IPS-20b (cell line): Measurements from ENCODE around the gene UBIAD1.
A peak's percentile ranks its signal among the peaks of the same experiment; 100 is the strongest.

ENCODE experiments used
- H3K27ac ChIP-seq: one replicate; pipeline ENCODE4 v1.5.1; 2013; ENCODE audit warnings: low read length
- H3K27me3 ChIP-seq: 2 replicates; pipeline ENCODE4 v1.6.1; 2013; ENCODE audit warnings: mild to moderate bottlenecking, low read length, inconsistent platforms; ENCODE audit not compliant: insufficient read depth
- H3K36me3 ChIP-seq: 2 replicates; pipeline ENCODE4 v1.6.1; 2013; ENCODE audit warnings: low read depth, mild to moderate bottlenecking, inconsistent platforms, low read length, moderate library complexity; ENCODE audit not compliant: insufficient read depth
- H3K4me1 ChIP-seq: 2 replicates; pipeline ENCODE4 v1.6.1; 2013; ENCODE audit warnings: mild to moderate bottlenecking, control low read depth, inconsistent platforms, low read length, moderate library complexity; ENCODE audit not compliant: insufficient read depth
- H3K4me3 ChIP-seq: 2 replicates; pipeline ENCODE4 v1.5.1; 2013; ENCODE audit warnings: mild to moderate bottlenecking, low read length, inconsistent platforms
- H3K9ac ChIP-seq: 2 replicates; pipeline ENCODE4 v1.6.1; 2013; ENCODE audit warnings: low read depth, mild to moderate bottlenecking, inconsistent platforms, low read length, moderate library complexity
- H3K9me3 ChIP-seq: 2 replicates; pipeline ENCODE4 v1.6.1; 2013; ENCODE audit warnings: mild to moderate bottlenecking, low read depth, low read length, inconsistent platforms; ENCODE audit not compliant: insufficient read depth

Gene UBIAD1, protein sequence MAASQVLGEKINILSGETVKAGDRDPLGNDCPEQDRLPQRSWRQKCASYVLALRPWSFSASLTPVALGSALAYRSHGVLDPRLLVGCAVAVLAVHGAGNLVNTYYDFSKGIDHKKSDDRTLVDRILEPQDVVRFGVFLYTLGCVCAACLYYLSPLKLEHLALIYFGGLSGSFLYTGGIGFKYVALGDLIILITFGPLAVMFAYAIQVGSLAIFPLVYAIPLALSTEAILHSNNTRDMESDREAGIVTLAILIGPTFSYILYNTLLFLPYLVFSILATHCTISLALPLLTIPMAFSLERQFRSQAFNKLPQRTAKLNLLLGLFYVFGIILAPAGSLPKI

DNA sequence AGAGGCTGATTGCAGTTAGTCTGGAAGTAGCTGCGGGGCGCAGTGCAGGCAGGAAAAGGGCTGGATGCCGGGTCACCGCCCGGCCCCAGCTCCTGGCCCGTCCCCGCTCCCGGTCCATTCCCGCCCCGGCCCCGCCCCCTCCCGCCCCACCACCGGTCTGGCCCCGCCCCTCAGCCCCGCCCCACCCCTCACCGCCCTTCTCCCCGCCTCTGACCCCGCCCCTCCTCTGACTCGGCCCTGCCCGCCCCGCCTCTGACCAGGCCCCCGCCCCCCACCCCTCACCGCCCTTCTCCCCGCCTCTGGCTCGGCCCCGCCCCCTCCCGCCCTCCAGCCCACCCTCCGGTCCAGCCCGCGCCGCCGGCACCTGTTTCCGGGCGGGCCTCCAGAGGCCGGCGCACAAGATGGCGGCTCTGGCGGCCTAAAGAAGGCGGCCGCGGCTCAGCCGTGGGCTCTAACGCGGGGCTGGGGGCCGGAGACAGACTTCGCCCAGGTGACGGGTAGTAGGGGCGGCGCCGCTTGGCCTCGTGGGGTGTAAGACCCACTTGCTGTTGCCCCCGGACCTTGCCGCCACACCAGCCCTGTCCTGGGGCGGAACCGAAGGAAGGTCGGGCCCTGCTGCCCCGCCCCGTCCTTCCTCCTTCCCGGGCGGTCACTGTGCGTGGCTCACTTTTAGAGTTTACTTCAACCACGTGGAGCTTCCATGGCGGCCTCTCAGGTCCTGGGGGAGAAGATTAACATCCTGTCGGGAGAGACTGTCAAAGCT is at the start of gene UBIAD1:
Gene UBIAD1, plus strand, starts transcription at position 367 of the 763 bp plus-strand sequence. Its CDS starts 334 bp downstream, at position 701.
- peak within 1 kb of the TSS; percentile 84 for H3K27ac ChIP-seq
- peak within 1 kb of the TSS; percentile 91 for H3K4me3 ChIP-seq
- H3K4me1 ChIP-seq: peaks cover 4% of the 10 kb centered on the region; the same call in 1 of the 2 replicates
- H3K27me3 ChIP-seq: no peaks in the 10 kb centered on the region
- H3K9me3 ChIP-seq: no peaks in the 10 kb centered on the region
- H3K9ac ChIP-seq: peak within 1 kb of the TSS; percentile 89
- H3K36me3 ChIP-seq: peaks cover 15% of the 10 kb centered on the region; the same call in 1 of the 2 replicates

DNA sequence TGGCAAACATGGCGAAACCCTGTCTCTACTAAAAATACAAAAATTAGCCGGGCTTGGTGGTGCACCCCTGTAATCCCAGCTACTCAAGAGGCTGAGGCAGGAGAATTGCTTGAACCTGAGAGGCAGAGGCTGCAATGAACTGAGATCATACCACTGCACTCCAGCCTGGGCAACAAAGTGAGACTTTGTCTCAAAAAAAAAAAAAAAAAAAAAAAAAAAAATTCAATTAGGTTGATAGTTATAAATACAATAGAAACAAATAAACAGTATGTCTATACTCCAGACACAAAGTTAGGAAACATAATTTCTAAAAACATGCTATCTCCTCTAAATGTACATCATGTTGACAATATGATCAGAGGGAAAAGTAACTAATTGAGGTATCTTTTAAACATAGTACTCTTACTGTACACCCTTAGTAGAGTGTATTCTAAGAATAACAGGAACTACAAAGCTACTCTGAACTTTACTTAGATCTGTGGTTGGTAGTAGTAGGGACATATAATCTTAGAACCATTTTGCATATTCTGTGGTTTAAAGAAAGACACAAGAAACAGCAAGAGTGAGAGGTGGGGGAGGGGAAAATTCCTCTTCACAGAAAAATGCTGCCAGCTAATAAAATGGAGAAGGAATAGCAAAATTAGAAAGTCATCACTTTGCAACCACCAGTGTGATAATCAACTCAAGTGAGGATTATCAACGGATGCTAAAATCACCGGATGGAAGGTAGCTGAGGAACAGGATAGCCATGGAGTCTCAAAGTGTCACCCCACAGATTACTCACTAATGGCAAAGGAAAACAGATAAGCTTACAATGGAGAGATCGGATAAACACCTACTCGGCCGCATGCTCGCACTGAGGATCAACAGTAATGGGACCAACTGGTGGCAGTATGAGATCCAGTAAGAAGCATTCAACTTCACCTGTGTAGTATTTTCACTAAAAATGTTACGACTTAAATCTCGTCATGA is 45.6 kb upstream of the UBIAD1 start:
- H3K4me1 ChIP-seq: no peaks in the 10 kb centered on the region
- no peak overlapping the region for H3K9ac ChIP-seq
- H3K36me3 ChIP-seq: peaks cover 85% of the 10 kb centered on the region
- H3K4me3 ChIP-seq: no peak overlapping the region
- H3K27ac ChIP-seq: no peak overlapping the region
- no peaks in the 10 kb centered on the region for H3K27me3 ChIP-seq
- no peaks in the 10 kb centered on the region for H3K9me3 ChIP-seq

DNA sequence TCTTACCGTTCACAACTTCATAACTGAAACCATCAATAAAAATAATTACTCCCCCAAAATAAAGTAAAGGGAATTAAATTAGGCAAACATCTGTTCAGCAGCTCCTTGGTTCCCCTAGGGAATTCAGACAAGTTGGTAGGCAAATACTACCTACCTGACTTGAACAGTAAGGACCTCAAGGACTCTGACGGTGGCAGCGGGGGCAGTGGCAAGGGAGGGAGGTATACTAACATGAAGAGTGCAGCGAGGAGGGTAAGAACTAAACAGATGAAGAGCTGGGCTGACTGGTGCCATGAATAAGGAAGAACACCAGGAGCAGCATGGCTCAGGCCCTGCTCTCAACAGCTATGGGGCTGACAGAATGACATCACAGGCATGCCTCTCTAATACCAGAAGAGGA is 43.8 kb upstream of the UBIAD1 start:
- H3K9me3 ChIP-seq: no peaks in the 10 kb centered on the region
- H3K4me1 ChIP-seq: no peaks in the 10 kb centered on the region
- no peaks in the 10 kb centered on the region for H3K27me3 ChIP-seq
- H3K27ac ChIP-seq: no peak overlapping the region
- no peak overlapping the region for H3K9ac ChIP-seq
- no peak overlapping the region for H3K4me3 ChIP-seq
- peaks cover 90% of the 10 kb centered on the region for H3K36me3 ChIP-seq

DNA sequence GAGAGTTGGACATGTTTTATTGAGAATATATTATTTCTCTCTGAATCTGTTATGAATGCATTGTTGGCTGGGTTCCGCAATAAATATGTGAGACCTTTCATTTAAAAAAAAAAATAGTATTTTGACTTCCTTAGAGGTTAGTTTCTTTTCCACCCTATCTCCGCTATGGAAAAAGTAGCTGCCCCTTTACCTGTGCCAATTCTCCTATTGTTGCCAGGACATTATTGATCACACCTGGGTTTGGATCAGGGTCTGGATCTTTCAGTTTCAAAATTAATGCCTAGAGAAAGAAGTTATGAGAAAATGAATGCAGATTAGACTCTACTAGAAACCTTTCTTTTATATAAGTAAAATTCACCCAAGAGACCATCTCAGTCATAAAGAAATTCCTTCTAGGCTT is 39.8 kb upstream of the UBIAD1 start:
- H3K27me3 ChIP-seq: no peaks in the 10 kb centered on the region
- no peak overlapping the region for H3K9ac ChIP-seq
- no peak overlapping the region for H3K27ac ChIP-seq
- peaks cover 98% of the 10 kb centered on the region for H3K36me3 ChIP-seq
- H3K4me1 ChIP-seq: no peaks in the 10 kb centered on the region
- H3K9me3 ChIP-seq: no peaks in the 10 kb centered on the region
- no peak overlapping the region for H3K4me3 ChIP-seq

DNA sequence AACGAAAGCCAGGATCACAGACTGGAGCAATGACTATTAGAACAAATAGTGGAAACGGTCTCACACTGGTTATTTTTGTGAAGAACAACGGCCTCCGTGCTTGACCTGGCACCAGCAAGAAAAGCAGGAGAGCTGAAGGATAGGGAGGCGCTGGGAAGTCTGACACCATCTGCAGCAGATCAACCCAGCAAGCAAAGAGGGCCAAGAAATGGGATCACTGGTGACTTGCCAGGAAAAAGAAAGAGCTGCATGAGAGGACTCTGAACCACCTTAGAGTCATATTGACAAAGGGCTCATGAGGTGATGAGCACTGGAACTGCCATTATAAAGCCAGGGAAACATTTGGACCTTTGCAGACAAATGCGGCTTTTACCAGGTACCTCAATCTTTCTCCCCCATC is 35.6 kb upstream of the UBIAD1 start:
- Histone ChIP-seq H3K9ac (no peak overlapping the region), H3K27ac (no peak overlapping the region), H3K27me3 (no peaks in the 10 kb centered on the region), H3K4me1 (no peaks in the 10 kb centered on the region), H3K36me3 (peaks cover 94% of the 10 kb centered on the region), H3K9me3 (no peaks in the 10 kb centered on the region), H3K4me3 (no peak overlapping the region)

DNA sequence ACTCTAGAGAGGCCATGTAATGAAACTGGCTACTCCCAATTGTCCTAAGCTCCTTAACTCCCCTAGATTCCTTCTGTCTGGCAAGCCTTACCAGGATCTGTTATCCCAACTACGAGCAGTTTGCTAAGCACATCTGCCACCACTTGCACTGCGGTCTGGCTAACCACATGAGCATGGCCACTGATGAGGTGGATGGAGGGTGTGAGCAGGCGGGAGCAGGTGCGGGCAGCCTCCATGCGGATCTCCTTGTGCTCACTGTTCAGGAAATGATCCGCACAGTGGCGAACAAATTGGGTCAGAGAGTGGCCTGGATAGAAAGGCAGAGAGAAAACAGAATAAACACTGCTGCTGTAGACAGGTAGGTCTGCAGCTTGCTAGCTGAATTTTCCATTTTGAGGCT is 34.7 kb upstream of the UBIAD1 start:
- no peak overlapping the region for H3K27ac ChIP-seq

DNA sequence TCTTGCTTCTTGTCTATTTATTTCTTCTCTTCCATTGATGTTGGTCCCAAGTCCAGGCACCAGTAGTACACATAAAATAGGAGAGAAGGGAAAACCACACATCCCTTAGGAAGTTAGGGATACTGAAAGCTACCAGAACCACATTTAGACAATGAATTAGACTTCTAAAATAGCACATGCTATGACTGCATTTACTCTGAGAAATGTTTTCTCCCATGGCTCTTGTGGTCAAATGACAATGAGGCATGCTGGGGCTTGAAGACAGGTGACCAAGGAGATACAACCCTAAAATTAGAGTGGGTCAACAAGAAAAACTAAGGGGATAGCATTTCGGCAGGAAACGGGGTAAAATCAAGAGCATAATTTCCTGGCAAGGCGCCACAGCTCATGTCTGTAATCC is 27.8 kb upstream of the UBIAD1 start:
- no peaks in the 10 kb centered on the region for H3K4me1 ChIP-seq
- H3K9ac ChIP-seq: no peak overlapping the region
- H3K9me3 ChIP-seq: no peaks in the 10 kb centered on the region
- H3K27ac ChIP-seq: no peak overlapping the region
- no peak overlapping the region for H3K4me3 ChIP-seq
- H3K27me3 ChIP-seq: no peaks in the 10 kb centered on the region
- H3K36me3 ChIP-seq: peaks cover 74% of the 10 kb centered on the region

More for the DNA sequence above, 34.7 kb upstream of the UBIAD1 start:
- Histone ChIP-seq H3K4me3 (no peak overlapping the region), H3K9me3 (no peaks in the 10 kb centered on the region), H3K4me1 (no peaks in the 10 kb centered on the region), H3K9ac (no peak overlapping the region), H3K36me3 (peaks cover 94% of the 10 kb centered on the region), H3K27me3 (no peaks in the 10 kb centered on the region)

DNA sequence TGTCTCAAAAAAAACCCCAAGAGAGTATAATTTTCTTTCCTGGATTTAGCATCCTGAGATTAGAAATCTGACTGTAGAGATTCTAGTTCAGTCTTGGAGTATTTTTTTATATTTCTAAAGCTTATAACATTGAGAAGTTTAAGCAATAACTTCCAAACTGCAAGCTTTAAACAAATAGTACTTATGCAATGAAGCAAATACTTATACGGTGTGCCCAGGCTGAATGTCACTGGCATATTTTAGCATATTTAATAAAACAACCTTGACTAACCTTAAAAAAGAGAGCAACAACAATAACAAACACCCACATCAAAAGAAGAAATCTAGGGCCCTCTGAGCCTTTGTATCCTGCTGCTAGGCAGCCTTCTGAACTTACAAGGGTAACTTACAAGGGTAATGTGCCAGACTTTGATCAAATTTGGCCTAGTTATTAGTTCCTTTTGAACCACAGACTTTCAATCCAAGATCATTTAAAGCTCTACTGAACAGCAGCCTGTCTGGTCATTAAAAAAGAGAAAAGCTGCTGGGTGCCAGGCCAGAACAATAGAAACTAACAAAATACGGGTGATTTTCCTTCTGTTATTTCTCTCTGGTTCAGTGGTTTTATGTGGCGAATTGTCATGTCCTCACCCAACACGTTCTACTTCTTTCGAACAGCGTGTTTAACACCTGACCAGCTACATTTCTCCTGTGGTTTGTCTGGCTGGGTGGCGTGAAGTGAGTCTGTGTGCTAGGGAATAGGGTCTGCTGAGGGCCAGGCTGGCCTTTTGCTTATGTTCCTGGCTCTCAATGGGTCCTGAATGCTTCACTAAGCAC is 26.9 kb upstream of the UBIAD1 start:
- H3K4me1 ChIP-seq: no peaks in the 10 kb centered on the region
- H3K27me3 ChIP-seq: no peaks in the 10 kb centered on the region
- H3K9me3 ChIP-seq: no peaks in the 10 kb centered on the region; the same call in 1 of the 2 replicates
- H3K36me3 ChIP-seq: peaks cover 74% of the 10 kb centered on the region
- H3K9ac ChIP-seq: no peak overlapping the region
- no peak overlapping the region for H3K27ac ChIP-seq
- H3K4me3 ChIP-seq: no peak overlapping the region

DNA sequence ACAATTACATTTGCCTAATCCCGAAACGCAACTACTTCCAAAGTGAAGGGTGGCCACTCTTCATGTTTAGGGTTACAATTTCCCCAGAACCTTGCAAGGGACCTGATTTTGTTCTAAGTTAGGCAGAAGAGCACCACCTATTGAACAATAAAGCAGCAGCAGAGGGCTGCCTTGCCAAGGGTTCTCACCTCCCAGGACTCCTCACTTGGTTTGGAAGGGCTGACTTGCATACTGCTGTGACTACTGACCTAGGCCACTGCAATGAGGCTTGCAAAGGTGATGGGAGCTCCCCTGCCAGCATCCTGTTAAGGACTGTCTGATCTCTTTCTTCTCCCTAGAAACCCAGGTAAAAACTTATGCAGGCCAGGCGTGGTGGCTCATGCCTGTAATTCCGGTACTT is 24.8 kb upstream of the UBIAD1 start:
- Histone ChIP-seq H3K36me3 (peaks cover 78% of the 10 kb centered on the region), H3K4me3 (no peak overlapping the region), H3K9me3 (no peaks in the 10 kb centered on the region; the same call in none of the 2 replicates), H3K27ac (no peak overlapping the region), H3K4me1 (no peaks in the 10 kb centered on the region), H3K27me3 (no peaks in the 10 kb centered on the region), H3K9ac (no peak overlapping the region)

DNA sequence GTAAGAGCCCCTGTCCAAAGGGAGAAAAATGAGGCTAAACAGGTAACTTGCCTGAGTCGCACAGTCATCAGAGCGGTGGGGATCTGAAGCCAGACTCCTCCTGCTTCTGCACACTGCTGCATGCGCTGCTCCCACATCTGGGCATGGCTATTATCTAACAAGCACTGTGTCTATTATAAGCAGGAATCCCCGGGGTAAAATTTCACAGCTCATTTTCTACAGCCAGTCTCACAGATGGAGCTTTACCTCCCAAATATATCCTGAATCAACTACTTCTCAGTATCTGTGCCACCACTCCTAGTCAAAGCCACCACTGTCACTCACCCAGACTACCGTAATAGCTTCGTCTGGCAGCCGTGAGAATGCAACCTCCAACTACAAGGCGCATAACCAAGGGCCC is 20.5 kb upstream of the UBIAD1 start:
- Histone ChIP-seq H3K4me3 (no peak overlapping the region), H3K4me1 (no peaks in the 10 kb centered on the region), H3K36me3 (peaks cover 79% of the 10 kb centered on the region), H3K27me3 (no peaks in the 10 kb centered on the region), H3K9me3 (no peaks in the 10 kb centered on the region; the same call in none of the 2 replicates), H3K27ac (no peak overlapping the region), H3K9ac (no peak overlapping the region)
